Measurements from ENCODE around the gene RAB9B.

- TF ChIP-seq, protein P1, sequence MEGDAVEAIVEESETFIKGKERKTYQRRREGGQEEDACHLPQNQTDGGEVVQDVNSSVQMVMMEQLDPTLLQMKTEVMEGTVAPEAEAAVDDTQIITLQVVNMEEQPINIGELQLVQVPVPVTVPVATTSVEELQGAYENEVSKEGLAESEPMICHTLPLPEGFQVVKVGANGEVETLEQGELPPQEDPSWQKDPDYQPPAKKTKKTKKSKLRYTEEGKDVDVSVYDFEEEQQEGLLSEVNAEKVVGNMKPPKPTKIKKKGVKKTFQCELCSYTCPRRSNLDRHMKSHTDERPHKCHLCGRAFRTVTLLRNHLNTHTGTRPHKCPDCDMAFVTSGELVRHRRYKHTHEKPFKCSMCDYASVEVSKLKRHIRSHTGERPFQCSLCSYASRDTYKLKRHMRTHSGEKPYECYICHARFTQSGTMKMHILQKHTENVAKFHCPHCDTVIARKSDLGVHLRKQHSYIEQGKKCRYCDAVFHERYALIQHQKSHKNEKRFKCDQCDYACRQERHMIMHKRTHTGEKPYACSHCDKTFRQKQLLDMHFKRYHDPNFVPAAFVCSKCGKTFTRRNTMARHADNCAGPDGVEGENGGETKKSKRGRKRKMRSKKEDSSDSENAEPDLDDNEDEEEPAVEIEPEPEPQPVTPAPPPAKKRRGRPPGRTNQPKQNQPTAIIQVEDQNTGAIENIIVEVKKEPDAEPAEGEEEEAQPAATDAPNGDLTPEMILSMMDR (IDR thresholded peaks at IDR 0.05), result no peak
- no peak for TF ChIP-seq POLR2A (IDR thresholded peaks at IDR 0.05)
Measured at GRCh38 chrX:103791826-103792485, 40.1 kb downstream of the RAB9B start.
